Uterus (tissue), 4 donors: ENCODE measurements around the gene CASZ1. TPM values are rescaled to one million over a fixed set of nuclear protein-coding genes. Genes with fewer than 3 reads are reported as not detected.
A peak's percentile ranks its signal among the peaks of the same experiment; 100 is the strongest.

ENCODE experiments used
- DNase-seq, 2 donors: peaks; one replicate each; pipeline ENCODE4 v3.0.0-alpha.2; 2019 to 2020
- H3K27ac ChIP-seq, 2 donors: fragments of 200-600 bp; sonication (generic); 1 replicate in 1 of 2; 2 replicates in 1 of 2; pipeline ENCODE4 v1.5.1; 2016 to 2018
- H3K27me3 ChIP-seq, 2 donors: fragments of 200-600 bp; sonication (generic); one replicate each; pipeline ENCODE4 v1.5.1; 2018 to 2019; ENCODE audit warnings: control low read depth in 1 of 2
- H3K36me3 ChIP-seq, 2 donors: fragments of 200-600 bp; sonication (generic); one replicate each; pipeline ENCODE4 v1.5.1; 2019; ENCODE audit warnings: control low read depth in 1 of 2
- H3K4me1 ChIP-seq, 2 donors: fragments of 200-600 bp; sonication (generic); one replicate each; pipeline ENCODE4 v1.5.1; 2018 to 2019; ENCODE audit warnings: control low read depth in 1 of 2
- H3K4me3 ChIP-seq, 2 donors: fragments of 200-600 bp; sonication (generic); 1 replicate in 1 of 2; 2 replicates in 1 of 2; pipeline ENCODE4 v1.5.1; 2018 to 2019; ENCODE audit warnings: mild to moderate bottlenecking in 1 of 2
- H3K9me3 ChIP-seq, 2 donors: fragments of 200-600 bp; sonication (generic); one replicate each; pipeline ENCODE4 v1.5.1; 2019; ENCODE audit warnings: control low read depth in 1 of 2
- CTCF ChIP-seq, 4 experiments: fragments of 200-600 bp in 2 of 4; fragments of 450-650 bp in 2 of 4; sonication (generic) in 2 of 4; IDR thresholded peaks; one replicate each; pipeline ENCODE4 v1.5.1; 2016 to 2019; ENCODE audit warnings: antibody characterized with exemption in 4 of 4, mild to moderate bottlenecking in 2 of 4, moderate library complexity in 1 of 4
- POLR2A ChIP-seq, 2 donors: fragments of 450-650 bp; IDR thresholded peaks; one replicate each; pipeline ENCODE4 v1.6.1; 2016; ENCODE audit warnings: antibody characterized with exemption in 2 of 2, mild to moderate bottlenecking in 1 of 2, moderate library complexity in 1 of 2
- intact Hi-C: fragments of 100-400 bp; cut with DNase I; formaldehyde crosslinking; loops from one replicate; pipeline ENCODE4 v1.15.1; 2023; ENCODE audit warnings: low total_unique reads
- total RNA-seq, 4 donors: library from RNA; depleted of rRNA in 3 of 4; stranded (reverse); fragments of >200 nt in 3 of 4; gene quantifications; one replicate each; pipeline versions ENCODE4 v1.1.0 to v1.2.4, GENCODE V29; 2014 to 2023
- donor health status: DM: yes; HTN: yes; CAD: no.

CASZ1 gene
- total RNA-seq, 4 donors from 2014 or later: 0.59 to 49.2 (median 3.9) TPM

GRCh38 chr1:10642403-10643080 is 153.9 kb downstream of the CASZ1 start:
- intact Hi-C loops: no loop called here
- Histone ChIP-seq H3K4me1 (peaks cover 0 to 6% of the 10 kb centered on the region in 2 donors), H3K27me3 (no peaks in the 10 kb centered on the region), H3K27ac (no peak overlapping the region), H3K4me3 (no peak overlapping the region), H3K9me3 (no peaks in the 10 kb centered on the region), H3K36me3 (no peaks in the 10 kb centered on the region)
- TF ChIP-seq POLR2A (IDR thresholded peaks at IDR 0.05) (no peak), CTCF (IDR thresholded peaks at IDR 0.05) (no peak)
- no peak for DNase-seq

- DNase-seq: no peak
- Histone ChIP-seq H3K9me3 (no peaks in the 10 kb centered on the region), H3K4me1 (peaks cover 0 to 6% of the 10 kb centered on the region in 2 donors), H3K27ac (peak overlapping the region; percentile 65 to 70), H3K36me3 (no peaks in the 10 kb centered on the region), H3K4me3 (no peak overlapping the region), H3K27me3 (no peaks in the 10 kb centered on the region)
- TF ChIP-seq POLR2A (IDR thresholded peaks at IDR 0.05): no peak
- TF ChIP-seq CTCF (IDR thresholded peaks at IDR 0.05): no peak
- intact Hi-C loops: no loop called here
These were observed 154.5 kb downstream of the CASZ1 start for GRCh38 chr1:10641976-10642375.

- TF ChIP-seq CTCF (IDR thresholded peaks at IDR 0.05) (no peak), POLR2A (IDR thresholded peaks at IDR 0.05) (no peak)
- Histone ChIP-seq H3K4me1 (peaks cover 0 to 6% of the 10 kb centered on the region in 2 donors), H3K9me3 (no peaks in the 10 kb centered on the region), H3K27ac (peak overlapping the region; percentile 65 to 70), H3K4me3 (no peak overlapping the region), H3K36me3 (no peaks in the 10 kb centered on the region), H3K27me3 (no peaks in the 10 kb centered on the region)
- intact Hi-C loops: no loop called here
- DNase-seq: peak in 1 of 2 donors; percentile 55
These were observed 155.4 kb downstream of the CASZ1 start for GRCh38 chr1:10640843-10641553.

GRCh38 chr1:10639775-10640578 is 156.5 kb downstream of the CASZ1 start:
- Histone ChIP-seq H3K27me3 (no peaks in the 10 kb centered on the region), H3K9me3 (no peaks in the 10 kb centered on the region), H3K36me3 (no peaks in the 10 kb centered on the region), H3K4me1 (peaks cover 0 to 6% of the 10 kb centered on the region in 2 donors), H3K27ac (peak overlapping the region; percentile 65 to 70), H3K4me3 (no peak overlapping the region)
- intact Hi-C loops: no loop called here
- DNase-seq: peak in 1 of 2 donors; percentile 61
- TF ChIP-seq CTCF (IDR thresholded peaks at IDR 0.05) (no peak), POLR2A (IDR thresholded peaks at IDR 0.05) (no peak)
